SU-DHL-6 (cell line): ENCODE results near the gene PRKAR1B.

Experiments
- H2AFZ ChIP-seq: fragments of 200-600 bp; sonication (generic); 2 replicates; pipeline ENCODE4 v1.6.1; 2014; ENCODE audit warnings: low read depth, mild to moderate bottlenecking, moderate library complexity, mixed read lengths, antibody characterized with exemption, low read length; ENCODE audit not compliant: severe bottlenecking
- H3F3A ChIP-seq: fragments of 200-600 bp; shearing (Covaris generic); 2 replicates; pipeline ENCODE4 v1.6.0; 2016; ENCODE audit warnings: antibody characterized with exemption, mild to moderate bottlenecking; ENCODE audit not compliant: insufficient read depth
- H3K27ac ChIP-seq: fragments of 200-600 bp; sonication (generic); 2 replicates; pipeline ENCODE4 v1.5.1; 2016; ENCODE audit warnings: low read depth, mild to moderate bottlenecking, low read length, moderate library complexity, mixed read lengths
- H3K27me3 ChIP-seq: fragments of 200-600 bp; sonication (generic), shearing (Covaris generic); 2 replicates; pipeline ENCODE4 v1.6.0; 2014; ENCODE audit warnings: mild to moderate bottlenecking, low read length
- H3K36me3 ChIP-seq: fragments of 200-600 bp; sonication (generic); 2 replicates; pipeline ENCODE4 v1.6.1; 2014; ENCODE audit warnings: mild to moderate bottlenecking, low read length, mixed read lengths
- H3K4me2 ChIP-seq: fragments of 300-600, 200-600 bp; shearing (Covaris generic), sonication (generic); 2 replicates; pipeline ENCODE4 v1.6.0; 2014; ENCODE audit warnings: low read length, low read depth, mild to moderate bottlenecking; ENCODE audit not compliant: poor library complexity, severe bottlenecking
- H3K4me3 ChIP-seq: fragments of 200-600 bp; sonication (generic); 2 replicates; pipeline ENCODE4 v1.5.1; 2014; ENCODE audit warnings: antibody characterized with exemption, low read length, mild to moderate bottlenecking, mixed read lengths; ENCODE audit not compliant: insufficient read depth, poor library complexity, severe bottlenecking
- H3K79me2 ChIP-seq: fragments of 200-600 bp; sonication (generic); 2 replicates; pipeline ENCODE4 v1.6.1; 2014; ENCODE audit warnings: mild to moderate bottlenecking, low read length, moderate library complexity; ENCODE audit not compliant: insufficient read depth
- H3K9ac ChIP-seq: fragments of 200-600 bp; sonication (generic); 2 replicates; pipeline ENCODE4 v1.7.0; 2014; ENCODE audit warnings: mild to moderate bottlenecking, low read length
- H3K9me2 ChIP-seq: fragments of 200-600 bp; sonication (generic); replicated peaks from 2 replicates; pipeline ENCODE4 v1.6.1; 2014; ENCODE audit warnings: low read length; ENCODE audit not compliant: insufficient read depth
- H3K9me3 ChIP-seq: fragments of 200-600 bp; sonication (generic); 2 replicates; pipeline ENCODE4 v1.6.1; 2014; ENCODE audit warnings: low read length, mixed read lengths; ENCODE audit not compliant: insufficient read depth
- H4K20me1 ChIP-seq: fragments of 200-600 bp; sonication (generic); 2 replicates; pipeline ENCODE4 v1.6.1; 2014; ENCODE audit warnings: low read depth, mild to moderate bottlenecking, antibody characterized with exemption, low read length, moderate library complexity, mixed read lengths
- CTCF ChIP-seq: fragments of 200-600 bp; sonication (generic); IDR thresholded peaks from one replicate; pipeline ENCODE4 v1.5.1; 2017; ENCODE audit warnings: antibody characterized with exemption, mild to moderate bottlenecking, low read length, moderate library complexity; ENCODE audit not compliant: insufficient read depth, poor library complexity, severe bottlenecking
- EZH2phosphoT487 ChIP-seq: fragments of 200-600 bp; sonication (generic), shearing (Covaris generic); conservative IDR thresholded peaks from 2 replicates; pipeline ENCODE4 v1.6.1; 2018; ENCODE audit warnings: mild to moderate bottlenecking, antibody characterized with exemption, low read length, moderate library complexity, mixed read lengths

PRKAR1B gene

GRCh38 chr7:523347-524336 lies 203.4 kb downstream of the PRKAR1B start:
- Histone ChIP-seq H4K20me1 (no peaks in the 10 kb centered on the region), H3K27me3 (no peaks in the 10 kb centered on the region), H3K9me3 (no peaks in the 10 kb centered on the region), H3K27ac (no peak overlapping the region), H3K9me2 (no peaks in the 10 kb centered on the region), H3K4me3 (no peak overlapping the region), H2AFZ (no peak overlapping the region), H3K9ac (no peak overlapping the region), H3F3A (no peaks in the 10 kb centered on the region), H3K4me2 (no peak overlapping the region), H3K79me2 (no peaks in the 10 kb centered on the region), H3K36me3 (no peaks in the 10 kb centered on the region)
- no peak for TF ChIP-seq EZH2phosphoT487
- no peak for TF ChIP-seq CTCF

- Histone ChIP-seq H3F3A (no peaks in the 10 kb centered on the region), H3K9me3 (no peaks in the 10 kb centered on the region), H2AFZ (no peak overlapping the region), H3K4me3 (no peak overlapping the region), H3K27me3 (no peaks in the 10 kb centered on the region), H3K36me3 (no peaks in the 10 kb centered on the region), H3K9ac (no peak overlapping the region), H4K20me1 (no peaks in the 10 kb centered on the region), H3K79me2 (no peaks in the 10 kb centered on the region), H3K27ac (no peak overlapping the region), H3K9me2 (no peaks in the 10 kb centered on the region), H3K4me2 (no peak overlapping the region)
- TF ChIP-seq CTCF, result no peak
Observed at GRCh38 chr7:522951-523314, 204.1 kb downstream of the PRKAR1B start.

DNA sequence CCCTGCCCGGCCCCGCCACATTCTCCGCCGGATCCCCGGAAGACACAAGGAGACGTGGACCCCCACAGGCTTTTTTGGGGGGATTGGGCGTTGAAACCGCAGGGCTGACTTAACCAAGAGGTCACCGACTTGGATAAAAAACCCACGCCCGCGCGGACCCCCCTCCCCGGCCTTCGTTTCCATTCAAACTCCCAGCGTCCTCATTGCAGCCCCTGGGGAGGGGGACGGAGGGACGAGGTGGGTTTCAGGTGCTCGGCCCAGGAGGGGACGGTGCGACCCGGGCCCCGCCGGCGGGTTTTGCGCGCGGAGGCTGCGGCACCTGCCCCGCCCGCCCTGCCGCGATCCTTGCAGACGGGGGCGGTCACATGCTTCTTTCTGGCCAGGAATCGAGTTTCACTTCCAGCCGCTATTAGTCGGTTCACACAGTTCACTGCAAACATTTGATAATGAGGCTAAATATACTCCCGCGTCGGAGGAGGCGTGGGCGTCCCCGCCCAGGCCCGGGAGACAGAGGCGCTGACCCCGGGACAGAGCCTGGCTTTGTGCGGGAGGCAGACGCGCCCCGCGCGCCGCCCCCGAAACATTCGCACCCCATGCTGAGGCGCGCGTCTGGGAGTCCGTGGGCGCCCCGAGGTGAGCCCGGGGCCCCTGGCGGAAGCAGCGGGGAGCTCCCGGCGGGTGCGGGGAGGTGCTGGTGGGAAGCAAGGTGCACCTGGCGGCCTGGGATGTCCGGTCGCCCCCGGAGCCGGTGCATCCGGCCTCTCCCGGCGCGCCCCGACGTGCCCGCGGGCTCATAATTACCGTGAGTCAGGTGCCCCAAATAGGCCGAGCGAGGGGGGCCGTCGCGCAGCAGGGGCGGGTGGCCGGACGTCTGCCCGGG lies 204.8 kb downstream of the PRKAR1B start:
- no peak overlapping the region for H3K27ac ChIP-seq
- H3K79me2 ChIP-seq, result no peaks in the 10 kb centered on the region
- H3K4me2 ChIP-seq, result no peak overlapping the region
- H2AFZ ChIP-seq, result no peak overlapping the region
- H3K9ac ChIP-seq, result no peak overlapping the region
- H3K36me3 ChIP-seq, result no peaks in the 10 kb centered on the region
- H3K27me3 ChIP-seq, result no peaks in the 10 kb centered on the region
- no peaks in the 10 kb centered on the region for H3K9me2 ChIP-seq
- no peaks in the 10 kb centered on the region for H4K20me1 ChIP-seq
- H3K4me3 ChIP-seq, result no peak overlapping the region
- TF ChIP-seq CTCF (no peak), EZH2phosphoT487 (peak; percentile 86; the same call in 1 of the 2 replicates)
- H3F3A ChIP-seq, result no peaks in the 10 kb centered on the region
- H3K9me3 ChIP-seq, result no peaks in the 10 kb centered on the region
